Measurements from ENCODE around the gene NFAM1.

NFAM1 gene

DNA sequence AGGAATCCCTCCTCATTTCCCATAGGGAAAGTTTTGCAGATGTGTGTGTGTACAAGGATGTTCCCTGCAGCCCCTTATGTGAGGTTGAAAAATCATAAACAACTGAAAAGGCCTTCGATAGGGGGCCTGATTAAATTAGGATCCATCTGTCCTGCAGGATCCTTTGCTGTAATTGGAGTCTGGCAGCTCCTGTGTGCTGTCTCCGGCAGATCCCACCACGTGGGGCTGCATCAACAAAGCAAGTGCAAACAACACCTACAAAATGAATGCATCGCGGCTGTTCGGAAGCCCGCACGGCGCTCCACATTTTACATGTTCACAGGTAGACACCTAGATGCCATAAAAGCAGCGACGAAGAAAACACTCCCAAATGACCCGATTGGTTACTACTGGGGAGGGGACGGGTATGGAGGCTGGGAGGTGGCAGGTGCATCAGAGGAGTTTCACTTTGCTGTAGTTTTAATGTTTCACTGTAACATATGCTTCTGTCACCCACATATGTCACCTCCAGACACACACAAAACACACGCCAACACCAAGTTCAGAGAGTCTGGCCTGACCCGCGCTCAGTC lies 52.2 kb downstream of the NFAM1 start:
- peak; percentile 8 for DNase-seq

GRCh38 chr22:42376711-42377554 lies 55.3 kb downstream of the NFAM1 start:
- peak; percentile 51 for DNase-seq

GRCh38 chr22:42375982-42376381 lies 56.2 kb downstream of the NFAM1 start:
- no peak for DNase-seq

DNA sequence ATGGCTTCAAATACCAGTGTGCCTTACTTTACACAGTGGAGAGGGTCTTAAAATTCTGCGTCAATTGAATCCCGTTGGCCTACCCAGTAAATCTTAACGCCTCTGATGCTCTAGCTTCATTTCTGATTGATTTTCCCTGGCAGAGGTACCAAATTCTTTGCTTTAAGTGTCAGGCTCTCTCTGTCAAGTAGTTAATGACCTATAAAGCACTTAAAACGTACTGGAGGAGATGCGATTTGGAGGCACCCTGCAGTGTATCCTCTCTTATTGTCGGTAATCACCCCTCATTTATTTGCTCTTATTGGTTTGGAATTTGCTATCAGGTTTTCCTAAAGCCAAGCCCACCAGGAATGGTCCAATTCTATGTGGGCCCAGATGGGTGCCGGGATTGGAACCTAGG lies 59.2 kb downstream of the NFAM1 start:
- DNase-seq: no peak

DNA sequence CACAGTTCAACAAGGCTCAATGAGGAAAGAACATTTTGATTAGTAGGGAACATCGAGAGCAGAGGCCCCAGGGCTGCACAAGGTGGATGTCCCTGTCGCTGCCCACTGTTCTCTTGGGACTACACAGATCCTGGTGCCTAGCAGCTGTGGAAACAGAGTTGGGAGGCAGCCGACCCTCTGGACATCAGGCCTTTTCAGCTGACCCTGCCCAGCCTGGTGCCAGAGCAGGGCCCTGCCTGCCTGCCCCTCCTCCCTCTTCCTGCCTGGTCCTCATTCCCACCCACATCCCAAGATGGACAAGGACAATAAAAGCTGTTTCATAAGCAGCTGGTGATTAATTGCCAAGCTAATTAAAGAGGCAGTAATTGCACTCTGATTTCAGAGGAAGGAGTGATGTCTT lies 60.7 kb downstream of the NFAM1 start:
- no peak for DNase-seq

DNA sequence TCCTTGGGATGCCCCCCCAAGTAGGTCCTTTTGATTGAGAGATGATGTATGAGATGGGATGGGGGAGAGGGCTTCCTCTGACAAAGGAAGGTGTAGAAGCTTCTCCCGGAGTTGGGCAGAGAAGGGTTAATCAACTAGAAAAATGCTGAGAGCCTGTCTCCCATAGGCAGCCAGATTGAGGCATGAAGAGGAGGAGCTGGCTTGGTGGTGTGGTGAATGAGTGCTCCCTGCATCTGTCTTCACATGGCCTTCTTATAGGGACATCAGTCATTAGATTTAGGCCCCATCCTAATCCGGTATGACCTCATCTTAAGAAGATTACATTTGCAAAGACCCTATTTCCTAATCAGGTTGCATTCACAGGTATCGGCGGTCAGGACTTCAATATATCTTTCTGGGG lies 61.1 kb downstream of the NFAM1 start:
- DNase-seq: no peak

DNA sequence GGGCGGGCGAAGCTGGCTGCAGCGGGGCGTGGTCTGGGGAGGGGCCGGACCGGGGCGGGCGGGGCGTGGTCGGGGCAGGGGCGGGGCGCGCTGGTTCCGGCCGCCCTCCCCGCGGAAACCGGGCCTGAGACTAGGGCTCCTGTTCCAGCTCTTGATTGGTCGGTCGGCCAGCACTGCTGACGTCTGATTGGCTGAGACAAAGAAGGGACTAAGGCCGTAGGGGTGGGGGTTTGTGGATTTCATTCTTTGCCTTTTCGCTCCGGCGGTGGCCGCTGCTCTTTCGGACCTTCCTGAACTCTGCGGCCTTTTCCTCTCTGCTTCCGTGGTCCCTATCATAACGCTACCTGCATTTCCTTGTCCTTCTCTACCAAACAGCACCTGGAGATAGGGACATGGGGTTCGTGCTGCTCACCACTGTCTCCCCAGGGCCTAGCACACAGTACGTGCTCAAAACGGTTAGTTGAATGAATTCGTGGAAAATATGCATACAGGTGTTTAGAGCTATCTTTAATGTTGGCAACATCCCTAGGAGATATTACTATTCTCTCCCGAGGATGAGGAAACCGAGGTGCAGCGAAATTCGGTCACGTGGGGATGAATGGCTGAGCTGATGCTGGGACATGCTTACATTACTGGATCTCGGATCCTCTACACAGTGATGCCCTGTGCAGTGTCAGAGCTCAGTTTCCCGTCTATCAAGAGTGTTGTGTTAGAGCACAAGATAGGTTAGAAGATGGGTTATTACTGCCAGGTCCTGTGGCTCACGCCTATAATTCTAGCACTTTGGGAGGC lies 62.8 kb downstream of the NFAM1 start:
- peak; percentile 91 for DNase-seq

DNA sequence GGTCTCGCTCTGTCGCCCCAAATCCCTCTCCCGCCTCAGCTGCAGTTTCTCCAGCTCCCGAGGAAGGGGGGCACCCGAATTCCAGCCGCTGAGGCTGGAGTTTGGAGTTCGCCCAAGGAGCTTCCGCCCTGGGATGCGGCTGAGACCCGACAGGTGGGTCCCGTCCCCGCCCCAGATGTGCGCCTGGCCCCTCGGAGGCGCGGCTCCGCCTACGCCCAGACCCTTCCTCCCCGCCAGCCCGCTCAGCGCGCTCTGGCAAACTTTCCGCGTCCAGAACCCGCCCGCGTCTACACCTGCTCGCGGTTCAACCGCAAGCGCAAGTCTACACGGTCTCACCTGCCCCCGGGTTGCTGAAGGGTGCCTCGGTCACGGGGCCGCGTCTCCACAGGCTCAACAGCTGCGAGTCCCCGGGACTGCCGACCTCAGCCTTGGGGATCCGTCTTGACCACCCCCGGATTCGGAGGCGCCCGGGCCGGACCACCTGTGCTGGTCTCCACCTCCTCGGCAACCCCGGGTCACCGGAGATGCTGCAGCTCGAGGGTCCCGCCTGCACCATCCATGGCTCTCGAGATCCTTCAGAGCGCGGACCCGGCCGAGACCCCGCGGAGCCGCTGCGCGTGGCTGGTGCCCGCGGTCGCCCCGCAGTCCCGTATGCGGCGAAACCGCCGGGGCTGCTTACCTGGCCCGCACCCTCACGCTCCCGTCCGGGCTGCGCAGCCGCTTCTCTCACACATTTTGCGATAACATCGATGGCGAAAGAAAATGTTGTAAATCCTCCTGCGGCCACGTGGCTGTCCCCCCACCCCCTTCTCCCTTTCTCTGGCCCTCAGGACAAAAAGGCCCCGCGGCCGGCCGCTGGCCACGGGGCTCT lies 63.6 kb downstream of the NFAM1 start:
- DNase-seq: peak; percentile 50

DNA sequence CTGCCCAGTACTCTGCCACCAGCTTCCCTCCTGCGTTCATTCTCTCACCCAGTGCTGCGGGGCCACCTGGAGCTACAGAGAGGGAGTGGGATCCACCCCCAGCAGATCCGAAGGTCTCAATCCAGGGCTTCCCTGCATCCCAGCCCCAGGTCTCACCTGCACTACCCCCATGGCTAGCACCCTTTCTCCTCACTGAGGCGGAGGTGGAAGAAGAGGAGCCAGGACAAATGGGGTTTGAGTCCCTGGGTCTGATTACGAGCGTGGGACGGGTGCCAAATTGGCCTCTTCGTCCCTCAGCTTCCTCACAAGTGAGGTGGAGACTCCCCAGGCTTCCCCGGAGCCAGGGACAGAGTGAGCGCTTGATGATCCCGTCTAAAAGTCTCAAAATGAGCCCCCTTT lies 64.2 kb downstream of the NFAM1 start:
- peak; percentile 50 for DNase-seq

- no peak for DNase-seq
Measured at GRCh38 chr22:42366806-42367581, 65.2 kb downstream of the NFAM1 start.

GRCh38 chr22:42365942-42366695 lies 66.1 kb downstream of the NFAM1 start:
- DNase-seq: no peak

GRCh38 chr22:42365111-42365865 lies 66.9 kb downstream of the NFAM1 start:
- DNase-seq: peak; percentile 80

GRCh38 chr22:42364604-42365110 lies 67.5 kb downstream of the NFAM1 start:
- no peak for DNase-seq

- no peak for DNase-seq
Measured at GRCh38 chr22:42363892-42364291, 68.3 kb downstream of the NFAM1 start.

DNA sequence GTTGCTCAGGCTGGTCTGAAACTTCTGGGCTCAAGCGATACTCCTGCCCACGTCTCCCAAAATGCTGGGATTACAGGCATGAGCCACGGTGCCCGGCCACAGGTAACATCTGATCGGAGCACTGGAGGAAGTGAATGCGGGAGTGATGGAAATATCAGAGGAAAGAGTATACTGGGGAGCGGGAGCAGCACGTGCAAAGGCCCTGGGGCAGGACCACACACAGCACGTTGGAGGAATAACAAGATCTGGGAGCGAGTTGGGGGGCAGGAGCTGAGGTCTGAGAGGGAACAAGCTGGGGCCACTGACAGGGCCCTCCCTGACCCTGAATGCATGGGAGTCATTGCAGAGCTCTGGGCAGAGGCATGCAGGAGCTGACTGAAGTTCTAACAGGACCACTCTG lies 70.7 kb downstream of the NFAM1 start:
- no peak for DNase-seq

- DNase-seq: peak; percentile 75
Measured at GRCh38 chr22:42360348-42360747, 71.9 kb downstream of the NFAM1 start.

DNA sequence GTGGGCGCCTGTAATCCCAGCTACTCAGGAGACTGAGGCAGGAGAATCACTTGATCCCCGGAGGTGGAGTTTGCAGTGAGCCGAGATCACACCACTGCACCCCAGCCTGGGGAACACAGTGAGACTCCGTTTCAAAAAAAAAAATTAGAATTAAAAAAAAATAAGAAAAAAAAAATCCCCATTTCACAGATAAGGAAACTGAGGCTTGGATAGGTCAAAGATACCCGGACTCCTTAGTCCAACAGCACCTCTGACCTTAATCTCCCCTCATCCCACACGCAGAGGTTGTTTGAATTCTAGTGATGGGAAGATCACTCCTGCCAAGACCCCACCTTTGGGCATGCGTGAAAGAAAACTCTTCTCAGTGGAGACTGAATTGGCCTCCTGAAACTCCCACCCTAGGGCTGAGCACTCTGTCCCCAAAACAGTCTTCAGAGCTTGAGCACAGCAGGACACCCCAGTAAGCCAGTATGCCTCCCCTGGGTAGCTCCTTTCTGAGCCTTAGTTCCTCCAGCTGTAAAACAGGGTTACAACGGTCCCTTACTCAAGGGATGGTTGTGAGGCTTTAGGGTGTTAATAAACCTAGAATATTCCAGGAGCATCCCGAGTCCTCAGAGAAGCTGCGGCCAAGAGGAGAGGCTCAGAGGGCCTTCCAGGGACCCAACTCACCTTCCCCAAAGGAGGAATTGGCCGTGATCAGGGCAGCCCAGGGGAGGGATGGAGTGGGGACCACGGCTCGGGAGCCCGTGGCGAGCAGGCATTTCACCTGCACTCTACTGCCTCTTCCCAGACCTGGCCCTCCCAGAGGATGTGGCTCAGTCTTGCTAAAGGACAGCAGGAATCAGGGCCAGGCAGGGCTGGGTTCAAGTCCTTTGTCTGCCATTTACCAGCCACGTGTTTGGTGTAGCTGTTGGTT lies 73.3 kb downstream of the NFAM1 start:
- no peak for DNase-seq

DNA sequence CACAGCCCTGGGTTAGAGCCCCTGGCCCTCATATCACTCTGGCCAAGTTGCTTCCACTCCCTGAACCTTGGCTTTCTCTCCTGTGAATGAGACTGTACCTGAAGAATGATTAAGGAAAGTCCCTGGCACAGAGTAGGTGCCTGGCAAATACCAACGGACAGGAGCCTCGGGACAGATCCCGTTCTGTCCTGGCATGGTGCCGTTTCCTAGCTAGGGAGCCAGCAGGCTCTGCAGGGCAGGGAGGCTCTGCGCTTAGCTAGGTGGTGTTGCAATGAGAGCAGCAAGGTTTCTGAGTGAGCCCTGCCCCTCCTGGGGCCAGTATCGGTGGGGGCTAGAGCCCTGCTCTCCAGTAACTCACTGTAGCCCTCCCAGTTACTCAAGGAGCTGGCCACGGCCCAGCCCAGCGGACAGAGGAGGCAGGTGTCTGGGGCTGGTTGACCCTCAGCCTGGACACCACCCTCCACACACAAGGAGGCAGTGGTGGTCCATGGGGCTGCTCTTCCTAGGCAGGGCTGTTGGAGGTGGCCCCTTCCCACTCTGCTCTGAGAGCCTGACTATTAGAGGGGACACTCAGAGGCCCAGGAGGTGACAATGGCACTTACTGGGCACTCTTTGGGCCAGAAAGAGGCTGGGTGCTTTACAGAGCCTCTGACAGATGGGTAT lies 74.4 kb downstream of the NFAM1 start:
- DNase-seq: no peak

DNA sequence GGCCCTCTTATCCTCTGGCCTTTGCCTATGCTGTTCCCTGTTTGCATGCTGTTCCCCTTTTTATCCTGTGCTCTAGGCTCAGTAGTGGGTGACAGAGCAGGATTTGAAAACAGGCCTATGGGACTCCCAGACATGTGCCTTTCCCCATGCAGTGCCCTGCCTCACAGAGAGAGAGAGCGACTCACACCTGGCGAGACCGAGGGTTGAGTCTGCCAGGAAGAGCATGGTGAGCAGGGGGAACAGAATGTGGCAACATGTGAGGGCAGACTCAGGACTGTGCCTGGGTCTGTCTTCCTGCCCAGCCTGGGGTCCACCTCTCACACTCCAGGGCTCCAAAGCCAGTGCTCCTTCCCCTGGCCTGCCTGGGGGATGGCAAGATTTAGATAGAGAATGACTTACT lies 75.0 kb downstream of the NFAM1 start:
- no peak for DNase-seq

Measured in NCI-H1105 treated with DMSO at 0.1 percent for 48 hours (cell line).